Glomerular visceral epithelial cell (primary cell): Measurements from ENCODE around the gene RIPK4.
A peak's percentile ranks its signal among the peaks of the same experiment; 100 is the strongest.
"Not testable (repeated sequence)": the region's sequence is repeated elsewhere in the genome, so short reads cannot be mapped to it uniquely, and the experiment has no call there.

Experiments
- DNase-seq: peaks from one replicate; pipeline ENCODE4 v3.0.0-alpha.2; 2016; ENCODE audit errors: extremely low spot score

Gene RIPK4

GRCh38 chr21:41737651-41738324 lies 29.1 kb downstream of the RIPK4 start:
- peak; percentile 30 for DNase-seq

- no peak for DNase-seq
Observed at GRCh38 chr21:41736423-41736822, 30.4 kb downstream of the RIPK4 start.

- DNase-seq, result no peak
Observed at GRCh38 chr21:41733951-41734689, 32.7 kb downstream of the RIPK4 start.

GRCh38 chr21:41731081-41731480 lies 35.8 kb downstream of the RIPK4 start:
- no peak for DNase-seq

DNA sequence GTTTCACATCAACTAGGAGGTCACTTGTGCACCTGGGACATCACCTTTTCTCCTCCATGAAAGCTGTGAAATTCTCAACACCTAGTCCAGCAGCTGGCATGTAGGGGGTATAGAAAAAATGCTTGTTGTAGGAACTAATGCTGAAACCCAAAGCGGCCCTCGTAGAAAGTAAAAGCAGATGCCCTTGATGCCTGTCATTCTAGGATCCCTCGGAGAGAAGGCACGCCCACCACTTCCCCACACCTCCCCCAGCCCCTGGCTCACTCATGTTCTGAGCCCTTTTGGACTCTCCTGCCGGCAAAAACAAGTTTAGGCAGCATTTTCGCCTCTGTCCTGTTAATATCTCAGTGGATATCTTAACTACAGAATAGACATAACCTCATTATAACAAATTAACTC lies 36.5 kb downstream of the RIPK4 start:
- DNase-seq, result no peak

DNA sequence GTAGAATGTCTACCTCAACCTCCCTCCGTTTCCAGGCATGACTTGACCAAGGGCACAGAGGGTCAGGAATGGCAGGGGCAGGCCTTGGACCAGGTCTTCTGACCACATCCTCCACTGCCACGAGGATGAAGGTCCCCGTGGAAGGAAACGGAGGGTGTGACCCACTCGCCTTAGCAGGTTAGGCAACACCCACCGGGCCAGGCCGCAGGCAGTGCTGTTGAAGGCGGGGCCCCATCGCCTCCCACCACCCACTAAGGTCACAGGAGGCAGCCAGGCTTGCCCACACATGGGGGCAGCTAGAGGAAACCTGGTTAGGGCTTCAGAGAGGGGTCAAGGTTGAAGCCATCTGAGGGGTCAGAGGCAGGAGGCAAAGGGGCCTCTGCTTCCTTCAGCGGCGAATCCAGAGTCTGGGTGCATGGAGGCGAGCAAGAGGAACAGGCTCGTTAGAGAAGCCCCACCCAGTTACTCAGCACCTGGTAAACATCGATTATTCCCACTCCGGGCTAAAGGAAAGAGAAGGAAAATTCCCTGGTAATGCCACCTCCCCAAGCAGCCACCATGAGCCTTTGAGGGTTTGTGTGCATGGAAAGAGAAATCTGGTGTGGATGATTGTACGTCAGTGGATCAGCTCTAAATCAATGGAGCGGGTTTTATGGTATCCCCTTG lies 37.0 kb downstream of the RIPK4 start:
- DNase-seq, result no peak

DNA sequence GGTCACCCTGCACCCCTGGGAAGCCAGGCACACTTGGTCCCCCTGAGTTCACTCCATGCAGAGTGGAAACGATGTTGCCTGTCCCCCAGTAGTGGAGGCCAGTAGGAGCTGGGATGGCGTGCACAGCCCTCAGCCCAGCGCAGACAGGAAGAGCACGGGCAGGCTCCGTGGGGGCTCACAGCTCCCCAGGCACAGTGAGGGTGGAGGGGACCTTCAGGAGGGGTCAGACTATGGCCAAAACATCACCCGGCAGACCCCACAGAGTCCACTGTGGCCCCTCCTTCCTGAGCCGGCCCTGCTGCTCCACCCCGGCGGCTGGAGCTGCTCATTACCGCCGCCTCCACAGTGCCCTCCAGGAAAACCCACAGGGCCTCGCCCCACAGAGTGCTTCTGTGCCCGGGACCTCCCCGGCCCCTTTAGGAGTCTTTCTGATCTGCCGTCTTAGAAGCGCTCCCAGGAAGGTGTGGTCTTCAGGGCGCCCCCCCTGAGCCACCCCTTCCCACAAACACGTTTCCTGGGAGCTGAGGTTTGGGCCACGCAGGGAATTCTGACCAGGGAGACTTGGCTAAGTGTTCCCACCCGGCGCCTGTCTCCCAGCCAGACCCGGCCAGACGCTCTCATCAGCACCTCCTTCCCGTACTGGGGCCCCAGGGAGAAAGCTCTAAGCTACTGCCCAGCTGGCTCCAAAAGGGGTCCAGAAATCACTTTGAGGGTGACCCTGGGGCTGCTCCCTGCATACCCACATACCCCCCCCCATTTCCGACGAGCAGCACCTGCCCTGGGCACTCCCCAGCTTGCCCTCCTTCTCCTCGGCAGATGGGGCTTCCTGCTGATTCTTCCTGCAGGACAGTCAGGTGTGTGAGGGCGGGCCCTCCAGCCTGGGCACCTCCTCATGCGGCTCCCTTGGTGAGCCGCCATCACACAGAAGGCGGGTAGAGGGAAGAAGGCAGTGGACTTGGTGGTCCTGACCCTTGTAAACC lies 38.8 kb downstream of the RIPK4 start:
- no peak for DNase-seq

DNA sequence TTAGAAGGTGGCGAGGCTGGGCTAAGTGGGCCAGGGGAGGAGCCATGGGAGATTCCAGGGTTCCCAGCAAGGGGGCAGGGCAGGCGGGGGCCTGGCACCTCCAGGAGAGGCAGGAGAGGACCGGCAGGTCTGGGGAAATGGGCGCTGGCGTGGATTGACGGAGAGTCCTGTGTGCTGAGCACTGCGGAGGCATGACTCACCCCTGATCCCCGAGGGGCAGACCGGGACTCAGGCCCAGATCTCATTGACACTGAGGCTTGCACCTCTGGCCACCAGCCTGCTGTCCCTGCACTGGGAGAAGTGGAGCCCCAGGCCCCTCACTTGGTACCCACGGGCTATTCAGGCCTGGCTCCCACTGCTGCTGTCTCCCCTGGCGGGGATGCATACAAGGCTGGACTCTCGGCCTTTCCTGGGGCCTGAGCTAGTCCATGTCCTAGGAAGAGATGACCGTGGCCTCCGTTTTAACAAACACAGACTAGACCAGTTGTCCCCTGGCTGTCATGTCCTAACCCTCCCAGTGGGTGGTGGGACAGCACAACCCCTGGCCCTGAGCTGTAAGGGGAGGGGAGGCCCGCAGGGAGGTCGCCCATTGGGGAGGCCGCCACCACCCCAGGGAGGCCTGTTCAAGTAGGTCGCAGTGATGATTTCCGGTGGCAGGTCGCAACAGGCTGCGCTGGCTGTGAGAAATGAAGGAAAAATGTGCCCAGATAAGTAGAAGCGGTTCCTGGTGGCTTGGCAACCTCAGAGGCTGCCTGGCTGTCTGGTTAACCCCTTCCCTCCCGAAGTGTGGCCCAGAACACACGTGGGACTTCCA lies 39.7 kb downstream of the RIPK4 start:
- peak; percentile 73 for DNase-seq

GRCh38 chr21:41726630-41726969 lies 40.3 kb downstream of the RIPK4 start:
- DNase-seq, result no peak

GRCh38 chr21:41726058-41726558 lies 40.7 kb downstream of the RIPK4 start:
- no peak for DNase-seq

DNA sequence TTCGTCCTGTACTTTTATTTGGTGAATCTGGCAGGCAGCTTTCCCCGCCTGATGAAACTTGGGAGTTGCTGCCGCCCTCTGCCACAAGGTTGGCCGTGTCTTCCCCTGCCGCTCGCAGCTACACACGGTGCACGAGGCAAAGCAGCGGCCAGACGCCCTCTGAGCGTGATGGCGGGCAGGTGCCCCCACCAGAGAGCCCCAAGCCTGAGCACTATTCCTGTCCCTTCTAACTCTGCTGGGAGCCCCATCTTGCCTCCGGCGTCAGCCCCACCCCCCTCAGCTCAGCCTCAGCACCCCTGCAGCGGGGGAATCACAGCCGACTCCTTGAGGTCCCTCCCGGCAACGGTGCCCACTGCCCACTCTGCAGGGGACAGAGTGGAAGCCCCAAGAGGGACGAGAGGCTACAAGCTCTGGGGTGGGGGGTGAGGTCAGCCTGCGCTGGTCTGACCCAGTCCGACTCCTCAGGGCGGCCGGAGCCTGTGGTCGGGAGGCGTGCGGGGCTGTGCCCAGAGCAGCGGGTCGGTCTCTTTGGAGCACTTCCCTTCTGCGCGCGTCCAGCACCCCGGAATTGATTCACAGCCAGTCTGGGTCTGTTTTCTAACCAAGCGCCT lies 41.3 kb downstream of the RIPK4 start:
- DNase-seq, result no peak

DNA sequence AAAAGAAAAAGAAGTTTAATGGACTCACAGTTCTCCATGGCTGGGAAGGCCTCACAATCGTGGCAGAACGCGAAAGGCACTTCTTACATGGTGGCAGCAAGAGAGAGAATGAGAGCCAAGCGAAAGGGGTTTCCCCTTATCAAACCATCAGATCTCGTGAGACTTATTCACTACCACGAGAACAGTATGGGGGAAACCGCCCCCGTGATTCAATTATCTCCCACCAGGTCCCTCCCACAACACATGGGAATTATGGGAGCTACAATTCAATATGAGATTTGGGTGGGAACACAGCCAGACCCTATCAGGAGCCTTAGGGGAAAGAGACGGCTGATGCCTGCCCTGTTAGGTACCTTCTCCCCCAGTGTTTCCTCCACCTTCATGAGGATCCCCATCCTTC lies 43.0 kb downstream of the RIPK4 start:
- not testable (repeated sequence) for DNase-seq

GRCh38 chr21:41722052-41723018 lies 44.5 kb downstream of the RIPK4 start:
- no peak for DNase-seq

DNA sequence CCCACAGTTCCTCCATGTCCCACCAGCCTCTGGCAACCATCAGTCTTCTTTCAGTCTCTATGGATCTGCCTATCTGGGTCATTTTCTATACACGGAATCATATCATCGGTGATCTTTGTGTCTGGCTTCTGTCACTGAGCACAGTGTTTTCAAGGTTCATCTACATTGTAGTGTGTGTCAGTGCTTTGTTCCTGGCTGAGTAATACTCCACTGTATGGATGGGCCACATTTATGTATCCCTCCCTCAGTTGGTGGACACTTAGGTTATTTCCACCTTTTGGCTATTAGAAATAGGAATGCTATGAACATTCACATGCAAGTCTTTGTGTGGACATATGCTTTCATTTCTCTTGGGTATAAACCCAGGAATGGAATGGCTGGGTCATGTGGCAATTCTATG lies 46.6 kb downstream of the RIPK4 start:
- no peak for DNase-seq

DNA sequence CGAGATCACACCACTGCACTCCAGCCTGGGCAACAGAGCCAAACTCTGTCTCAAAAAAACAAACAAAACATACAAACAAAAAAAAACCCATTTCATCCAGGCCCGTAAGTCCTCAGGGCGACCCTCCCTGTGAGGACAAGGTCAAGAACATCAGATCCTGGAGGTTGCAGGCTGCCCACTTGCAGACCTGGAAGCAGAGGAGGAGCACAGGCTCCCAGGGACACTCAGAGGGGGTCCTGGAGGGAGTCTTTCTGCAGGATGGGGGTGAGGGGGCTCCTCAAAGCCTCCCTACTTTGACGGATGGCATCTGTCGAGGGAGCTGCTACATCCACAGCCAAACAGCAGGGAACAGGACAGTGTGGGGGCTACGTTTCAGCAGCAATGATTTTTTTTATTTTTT lies 47.2 kb downstream of the RIPK4 start:
- DNase-seq, result no peak

GRCh38 chr21:41717573-41718330 lies 49.1 kb downstream of the RIPK4 start:
- no peak for DNase-seq

DNA sequence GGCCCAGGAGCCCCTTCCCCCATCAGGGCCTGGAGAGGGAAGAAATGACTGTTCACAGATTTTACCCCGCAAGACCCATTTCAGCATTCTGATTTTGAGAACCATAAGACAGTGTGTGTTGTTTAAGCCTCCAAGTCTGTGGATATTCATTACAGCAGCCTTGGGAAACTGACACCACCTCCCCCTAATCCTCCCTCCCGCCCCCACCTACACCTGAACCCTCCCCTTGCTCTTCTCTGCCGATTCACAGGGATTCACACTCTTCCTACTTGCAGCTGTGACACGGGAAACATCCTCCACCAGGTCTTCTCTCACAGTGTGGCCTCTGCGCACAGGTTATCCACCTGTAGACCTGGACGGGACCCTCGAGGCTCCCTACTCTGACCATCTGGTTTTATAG lies 50.1 kb downstream of the RIPK4 start:
- DNase-seq, result no peak

GRCh38 chr21:41715649-41716281 lies 51.1 kb downstream of the RIPK4 start:
- peak; percentile 29 for DNase-seq
